ENCODE data around the gene AMPD2. TPM values are rescaled to one million over a fixed set of nuclear protein-coding genes. Genes with fewer than 3 reads are reported as not detected.
A peak's percentile ranks its signal among the peaks of the same experiment; 100 is the strongest.

The AMPD2 gene
- total RNA-seq (2021; ENCODE audit: unreplicated experiment) (69.9 TPM), Bru-seq, nascent RNA (percentile 57 among the genes with signal in this experiment), BruChase-seq, experiment 1, labeled RNA remaining after a 6-hour chase (percentile 87 among the genes with signal in this experiment), BruChase-seq, experiment 2, labeled RNA remaining after a 2-hour chase (percentile 82 among the genes with signal in this experiment)
- 51.0 and 66.3 TPM in 2 replicates for polyA plus RNA-seq (2012)
- long read RNA-seq, transcript AMPD2-202 (18 exons, 3,728 nt) = major isoform, 9 of 52 reads
- long read RNA-seq, partial matches to known transcripts = 30 of 52 reads
- long read RNA-seq, other reads (novel, unspliced or antisense) = 12 of 52 reads

DNA sequence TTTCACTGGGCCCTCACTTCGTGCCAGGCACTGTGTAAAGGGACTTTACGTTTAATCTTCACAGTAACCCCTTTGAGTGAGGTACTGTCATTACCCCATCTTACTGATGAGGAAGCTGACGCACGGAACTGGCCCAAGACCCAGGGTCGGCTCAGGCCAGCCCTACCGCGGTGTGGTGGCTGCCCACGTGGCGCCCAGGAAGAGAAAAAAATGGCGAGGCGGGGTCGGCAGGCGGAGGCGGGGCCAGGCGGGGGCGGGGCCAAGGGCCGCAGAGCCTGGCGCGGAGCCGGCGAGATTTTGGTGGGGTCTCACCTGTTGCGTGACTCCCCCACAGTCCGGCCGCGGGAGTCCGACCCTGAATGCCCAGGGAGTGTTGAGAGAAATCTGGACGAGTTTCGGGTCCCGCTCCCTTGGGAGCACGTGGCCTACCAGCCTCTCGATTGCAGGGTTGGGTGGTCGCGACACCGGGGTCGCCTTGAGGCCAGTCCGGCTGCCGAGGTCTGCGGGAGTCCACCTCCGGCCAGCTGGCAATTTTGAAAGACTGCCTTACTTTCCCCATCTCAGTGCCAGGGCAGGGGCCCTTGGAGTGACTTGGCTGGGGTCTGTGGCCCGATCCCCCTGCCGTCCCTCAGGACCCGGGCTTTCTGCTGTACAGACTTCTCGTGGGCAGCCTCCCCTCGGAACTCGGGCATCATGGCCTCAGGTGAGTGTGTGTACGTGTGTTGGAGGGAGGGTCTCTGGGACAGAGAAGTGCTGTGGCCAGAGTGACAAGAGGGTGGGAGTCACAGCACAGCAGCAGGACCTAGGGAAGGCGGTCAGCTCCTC lies at the start of gene AMPD2, which contains the start of gene GNAT2:
Gene AMPD2 (plus strand): TSS at position 262 of the 825 bp plus-strand sequence. CDS start 1,339 bp downstream, outside the sequence.
Gene GNAT2 (minus strand): TSS at position 41 of the 825 bp plus-strand sequence. CDS start 6,746 bp downstream, outside the sequence.
- peak within 1 kb of the TSS; percentile 100 for H3K4me2 ChIP-seq (ENCODE audit: low read length)
- H4K20me1 ChIP-seq (ENCODE audit: insufficient read depth) = no peaks in the 10 kb centered on the region
- intact Hi-C loops (cut with micrococcal nuclease) = no loop called here
- no peak within 1 kb of the TSS for H2AFZ ChIP-seq (ENCODE audit: low read depth, low read length, poor library complexity, severe bottlenecking)
- no peaks in the 10 kb centered on the region for H3K9me2 ChIP-seq (ENCODE audit: insufficient read depth)
- ChIA-PET POLR2A (interaction anchor here (1.3 to 2.3 kb wide), 2 partner anchors 17 to 72 kb away, joined by 4 to 17 read pairs; partner anchors contain the start of gene GNAI3), RAD21 (ENCODE audit: low non-redundant PET in 1 of 2, low total read pairs in 2 of 2, uncharacterized antibody in 2 of 2, unreplicated experiment in 2 of 2) (no interaction called here), CTCF (interaction anchor here (0.9 to 2.0 kb wide), 5 partner anchors 10 to 74 kb away, joined by 3 to 13 read pairs (median 4); partner anchors contain the start of gene GNAI3)
- H3K36me3 ChIP-seq (ENCODE audit: control insufficient read depth in 1 of 2, insufficient read depth in 2 of 2, low read length in 2 of 2) = no peaks in the 10 kb centered on the region
- H3K9me3 ChIP-seq (ENCODE audit: control insufficient read depth in 1 of 2, insufficient read depth in 1 of 2, low read depth in 1 of 2, low read length in 2 of 2) = no peaks in the 10 kb centered on the region
- H3K4me1 ChIP-seq (ENCODE audit: control insufficient read depth in 1 of 2, insufficient read depth in 2 of 2, low read length in 2 of 2) = peaks cover 30 to 47% of the 10 kb centered on the region in 2 experiments; a peak in 3 of 4 replicates
- H3K9ac ChIP-seq (ENCODE audit: low read length) = peak within 1 kb of the TSS; percentile 99
- peak within 1 kb of the TSS; percentile 86 for H3K27ac ChIP-seq (ENCODE audit: low read depth, low read length)
- H3K27me3 ChIP-seq (ENCODE audit: insufficient read depth, low read length) = no peaks in the 10 kb centered on the region
- ATAC-seq (peak; percentile 63), DNase-seq (ENCODE audit: low read depth, low spot score) (peak; percentile 37)
- H3K79me2 ChIP-seq (ENCODE audit: insufficient read depth, low read length) = peaks cover 51% of the 10 kb centered on the region
- TF ChIP-seq EGR1 (IDR thresholded peaks at IDR 0.05; ENCODE audit: low read depth) (peak; percentile 62; the same call in 1 of the 2 replicates), POLR2AphosphoS5 (IDR thresholded peaks at IDR 0.05; ENCODE audit: low read depth, low read length) (peak; percentile 77), ZNF274 (IDR thresholded peaks at IDR 0.05; ENCODE audit: low read depth, low read length) (no peak), RAD21 (IDR thresholded peaks at IDR 0.05; ENCODE audit: low read depth) (no peak), SIN3A (IDR thresholded peaks at IDR 0.05; ENCODE audit: low read depth) (peak; percentile 80), ZFX (IDR thresholded peaks at IDR 0.05) (peak; percentile 48; the same call in 1 of the 2 replicates), SP1 (IDR thresholded peaks at IDR 0.05; ENCODE audit: low read depth) (no peak), POLR2A (IDR thresholded peaks at IDR 0.05; ENCODE audit: borderline replicate concordance, extremely low read depth, insufficient read depth, insufficient read length) (peak; percentile 67), YY1 (IDR thresholded peaks at IDR 0.05; ENCODE audit: extremely low read depth, insufficient replicate concordance, low read depth, low read length) (peak; percentile 83)
- TF ChIP-seq, protein P1, sequence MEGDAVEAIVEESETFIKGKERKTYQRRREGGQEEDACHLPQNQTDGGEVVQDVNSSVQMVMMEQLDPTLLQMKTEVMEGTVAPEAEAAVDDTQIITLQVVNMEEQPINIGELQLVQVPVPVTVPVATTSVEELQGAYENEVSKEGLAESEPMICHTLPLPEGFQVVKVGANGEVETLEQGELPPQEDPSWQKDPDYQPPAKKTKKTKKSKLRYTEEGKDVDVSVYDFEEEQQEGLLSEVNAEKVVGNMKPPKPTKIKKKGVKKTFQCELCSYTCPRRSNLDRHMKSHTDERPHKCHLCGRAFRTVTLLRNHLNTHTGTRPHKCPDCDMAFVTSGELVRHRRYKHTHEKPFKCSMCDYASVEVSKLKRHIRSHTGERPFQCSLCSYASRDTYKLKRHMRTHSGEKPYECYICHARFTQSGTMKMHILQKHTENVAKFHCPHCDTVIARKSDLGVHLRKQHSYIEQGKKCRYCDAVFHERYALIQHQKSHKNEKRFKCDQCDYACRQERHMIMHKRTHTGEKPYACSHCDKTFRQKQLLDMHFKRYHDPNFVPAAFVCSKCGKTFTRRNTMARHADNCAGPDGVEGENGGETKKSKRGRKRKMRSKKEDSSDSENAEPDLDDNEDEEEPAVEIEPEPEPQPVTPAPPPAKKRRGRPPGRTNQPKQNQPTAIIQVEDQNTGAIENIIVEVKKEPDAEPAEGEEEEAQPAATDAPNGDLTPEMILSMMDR (IDR thresholded peaks at IDR 0.05 in 2 of 3, conservative IDR thresholded peaks at IDR 0.05 in 1 of 3; ENCODE audit: borderline replicate concordance in 1 of 3, insufficient read depth in 1 of 3, low read depth in 2 of 3, low read length in 2 of 3) = no peak
- TF ChIP-seq, protein P2, sequence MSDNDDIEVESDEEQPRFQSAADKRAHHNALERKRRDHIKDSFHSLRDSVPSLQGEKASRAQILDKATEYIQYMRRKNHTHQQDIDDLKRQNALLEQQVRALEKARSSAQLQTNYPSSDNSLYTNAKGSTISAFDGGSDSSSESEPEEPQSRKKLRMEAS (IDR thresholded peaks at IDR 0.05) = peak; percentile 99
- BruUV-seq (replicated peaks) = TSS peak; percentile 82
- H3K4me3 ChIP-seq (replicated peaks in 1 of 2; ENCODE audit: low read depth in 1 of 2, low read length in 2 of 2) = peak within 1 kb of the TSS; percentile 88 to 95
